NCI-H1694 treated with DMSO at 0.1 percent for 48 hours (cell line): Measurements from ENCODE around the gene SMAD9.
A peak's percentile ranks its signal among the peaks of the same experiment; 100 is the strongest.
"Not testable (repeated sequence)": the region's sequence is repeated elsewhere in the genome, so short reads cannot be mapped to it uniquely, and the experiment has no call there.

Experiments
- DNase-seq: peaks from one replicate; lab custom pipeline; 2025; lab: John Stamatoyannopoulos, UW

Gene SMAD9

DNA sequence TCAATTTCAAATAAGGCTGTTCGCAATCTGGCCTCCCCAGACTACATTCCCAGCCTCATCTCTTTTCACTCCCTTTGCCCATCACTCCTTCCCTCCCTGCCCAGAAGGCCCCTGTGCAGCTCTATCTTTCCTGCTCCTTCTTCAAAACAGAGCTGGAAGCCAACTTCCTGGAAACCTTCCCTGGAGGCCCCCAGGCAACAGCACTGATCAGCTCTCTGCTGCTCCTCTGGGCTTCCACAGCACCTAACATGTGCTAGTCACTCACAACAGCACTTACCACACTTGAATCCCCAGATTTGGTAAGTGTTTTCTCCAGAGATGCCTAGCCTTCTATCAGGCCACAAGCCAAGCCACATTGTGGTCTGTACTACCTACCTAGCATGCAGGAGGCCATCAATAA is 9.5 kb downstream of the SMAD9 start:
- no peak for DNase-seq

DNA sequence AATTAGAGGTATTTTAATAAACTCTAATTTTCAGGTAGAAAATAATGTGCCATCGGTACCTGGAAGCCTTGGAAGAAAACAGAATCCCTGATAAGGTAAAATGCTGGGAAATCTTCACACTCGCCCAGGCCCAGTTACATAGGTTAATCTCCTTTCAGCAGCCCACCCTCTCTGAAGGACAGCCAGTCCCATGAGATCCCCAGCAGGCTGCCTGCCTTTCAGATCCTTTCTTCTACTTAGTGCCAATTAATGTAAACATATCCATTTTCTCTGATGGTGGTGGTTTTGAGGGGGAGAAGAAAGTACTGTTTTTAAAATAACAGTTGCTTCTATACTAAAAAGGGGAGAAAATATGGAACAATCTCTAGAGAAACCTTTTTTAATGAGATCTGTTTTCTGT is 12.2 kb downstream of the SMAD9 start:
- no peak for DNase-seq

DNA sequence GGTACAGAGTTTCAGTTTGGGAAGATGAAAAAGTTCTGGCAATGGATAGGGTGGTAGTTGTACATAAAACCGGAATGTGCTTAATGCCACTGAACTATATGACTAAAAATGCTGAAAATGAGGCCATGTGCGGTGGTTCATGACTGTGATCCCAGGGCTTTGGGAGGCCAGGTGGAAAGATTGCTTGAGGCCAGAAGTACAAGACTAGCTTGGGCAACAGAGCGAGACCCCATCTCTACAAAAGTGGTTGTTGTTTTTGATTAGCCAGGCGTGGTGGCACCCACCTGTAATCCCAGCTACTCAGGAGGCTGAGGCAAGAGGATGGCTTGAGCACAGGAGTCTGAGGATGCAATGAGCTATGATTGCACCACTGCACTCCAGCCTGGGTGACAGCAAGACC is 12.8 kb downstream of the SMAD9 start:
- DNase-seq = no peak

DNA sequence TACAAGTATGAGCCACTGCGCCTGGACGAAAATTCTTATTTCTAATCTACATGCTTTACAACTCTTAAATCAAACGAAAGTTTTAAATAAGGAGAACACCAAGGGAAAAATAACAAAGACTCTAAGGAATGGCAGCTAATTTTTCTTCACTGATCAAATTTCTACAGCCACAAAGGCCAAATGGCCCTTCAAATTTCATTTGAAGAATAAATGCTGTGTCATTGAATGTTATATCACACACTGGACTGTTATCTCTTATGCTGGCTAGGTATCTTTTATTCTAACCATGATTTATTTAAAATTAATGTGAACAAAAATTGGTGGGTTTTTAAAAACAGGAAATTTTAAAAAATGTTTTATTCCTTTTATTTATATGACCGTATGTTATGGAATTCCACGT is 14.1 kb downstream of the SMAD9 start:
- DNase-seq = no peak

DNA sequence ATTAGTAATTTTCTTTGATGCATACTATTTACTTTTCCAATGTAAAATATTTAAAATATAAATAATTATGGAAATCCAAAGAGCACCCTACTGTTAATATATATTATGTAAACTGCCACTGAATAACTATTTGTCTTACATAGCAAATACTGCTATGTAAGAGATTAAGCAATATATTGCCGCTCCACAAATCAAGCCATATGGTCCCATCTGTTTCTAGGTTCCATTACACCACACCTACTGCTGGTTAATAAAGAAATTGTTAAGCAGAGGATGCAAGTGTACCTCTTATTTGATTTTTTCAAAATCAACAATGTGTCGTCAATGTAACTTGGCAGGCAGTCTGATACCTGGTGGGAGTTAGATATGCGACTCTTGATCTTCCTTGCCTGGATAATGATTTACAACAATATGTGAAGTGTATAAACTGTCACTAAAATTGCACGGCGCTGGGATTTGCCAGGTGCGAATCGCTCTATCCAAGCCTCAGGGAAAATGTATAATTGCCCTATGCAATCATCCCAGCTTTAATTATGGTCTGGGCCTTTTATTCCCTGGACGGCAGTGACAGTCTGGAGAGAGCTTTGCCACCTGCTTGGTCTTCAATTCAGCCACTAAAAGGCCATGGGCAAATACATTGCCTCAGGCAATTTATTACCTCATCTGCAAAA is 16.0 kb downstream of the SMAD9 start:
- DNase-seq = peak; percentile 95

DNA sequence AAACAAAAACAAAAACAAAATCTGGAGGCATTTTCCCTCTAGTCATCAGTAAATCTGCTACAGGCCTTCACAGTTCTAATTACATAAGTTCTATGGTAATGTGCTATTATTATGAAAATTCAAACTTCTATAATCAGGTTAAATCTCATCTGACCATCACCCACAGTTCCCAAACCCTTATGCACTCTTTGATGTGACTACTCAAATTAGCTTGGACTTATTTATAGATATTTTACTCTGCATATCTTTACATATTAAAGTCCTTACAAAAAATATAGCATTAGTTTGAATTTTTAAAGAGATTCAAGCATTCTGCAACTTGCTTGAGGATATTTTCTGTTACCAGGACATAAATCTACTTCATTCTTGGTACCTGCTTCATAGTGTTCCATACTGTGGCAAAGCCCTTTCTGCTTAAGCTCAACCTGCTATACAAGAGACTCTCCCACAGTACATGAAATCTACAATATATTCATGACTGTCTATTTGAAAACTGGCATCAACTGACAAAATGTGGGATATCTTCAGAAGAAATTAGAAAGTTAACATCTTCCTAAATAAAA is 22.9 kb downstream of the SMAD9 start:
- DNase-seq = no peak

DNA sequence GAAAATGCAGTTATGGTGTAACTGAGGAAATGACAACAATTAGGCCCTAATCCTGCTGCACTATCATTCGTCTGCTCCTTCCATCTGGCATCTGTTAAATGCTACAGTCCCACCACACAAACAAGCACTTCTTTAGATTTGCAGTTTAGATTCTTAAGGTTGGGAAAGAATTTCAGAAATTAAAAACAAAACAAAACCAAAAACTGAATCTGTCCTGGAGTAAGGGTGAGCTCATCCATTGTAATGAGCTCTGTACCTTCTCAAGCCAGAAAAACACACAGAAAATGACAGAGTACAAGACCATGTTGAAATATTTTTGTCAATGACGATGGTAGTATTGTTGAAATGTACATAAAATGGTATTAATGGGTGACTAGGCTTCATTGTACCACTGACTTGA is 28.3 kb downstream of the SMAD9 start:
- no peak for DNase-seq

DNA sequence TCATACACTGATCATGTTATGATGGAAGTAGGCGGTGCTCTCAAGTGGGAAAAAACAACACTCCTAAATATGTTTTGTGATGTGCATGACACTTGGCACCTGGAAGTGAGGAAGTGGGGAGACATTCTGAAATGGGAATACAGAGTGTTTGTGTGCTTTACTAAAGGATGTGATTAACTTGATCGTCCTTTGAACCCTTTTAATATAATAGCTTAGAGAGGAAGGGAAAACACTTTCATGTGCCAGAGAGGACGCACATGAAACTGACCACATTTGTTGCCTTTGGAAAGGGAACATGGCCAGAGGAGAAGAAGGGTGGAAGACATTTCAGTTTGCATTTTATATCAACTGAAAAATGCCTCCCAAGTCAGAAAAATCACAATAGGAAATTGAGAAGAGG is 31.4 kb downstream of the SMAD9 start:
- no peak for DNase-seq

DNA sequence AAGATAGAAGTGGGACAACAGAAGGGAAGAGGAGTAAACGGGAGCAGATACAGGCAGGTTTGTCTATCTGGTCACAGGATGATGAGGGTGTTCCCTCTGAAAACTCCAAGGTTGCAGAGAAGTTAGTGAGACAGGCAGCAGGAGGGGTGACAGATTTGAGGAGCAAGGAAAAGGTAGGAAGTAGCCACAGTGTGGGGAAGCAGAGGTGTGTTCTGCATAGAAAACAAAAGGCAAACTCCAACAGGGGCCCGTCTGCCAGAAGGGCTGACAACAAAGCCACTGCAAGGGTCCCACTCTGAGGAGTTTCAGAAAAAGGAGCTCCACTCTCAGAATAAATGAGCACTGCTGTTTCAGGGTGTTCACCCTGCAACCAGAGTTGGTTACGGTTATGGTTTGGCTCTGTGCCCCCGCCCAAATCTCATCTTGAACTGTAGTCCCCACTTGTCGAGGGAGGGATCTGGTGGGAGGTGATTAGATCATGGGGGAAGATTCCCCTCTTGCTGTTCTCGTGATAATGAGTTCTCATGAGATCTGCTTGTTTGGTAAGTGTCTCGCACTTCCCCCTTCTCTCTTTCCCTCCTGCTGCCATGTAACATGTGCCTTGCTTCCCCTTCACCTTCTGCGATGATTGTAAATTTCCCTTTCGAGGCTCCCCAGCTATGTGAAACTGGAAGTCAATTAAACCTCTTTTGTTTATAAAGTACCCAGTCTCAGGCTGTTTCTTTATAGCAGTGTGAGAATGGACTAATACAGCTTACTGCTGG is 32.1 kb downstream of the SMAD9 start:
- no peak for DNase-seq

DNA sequence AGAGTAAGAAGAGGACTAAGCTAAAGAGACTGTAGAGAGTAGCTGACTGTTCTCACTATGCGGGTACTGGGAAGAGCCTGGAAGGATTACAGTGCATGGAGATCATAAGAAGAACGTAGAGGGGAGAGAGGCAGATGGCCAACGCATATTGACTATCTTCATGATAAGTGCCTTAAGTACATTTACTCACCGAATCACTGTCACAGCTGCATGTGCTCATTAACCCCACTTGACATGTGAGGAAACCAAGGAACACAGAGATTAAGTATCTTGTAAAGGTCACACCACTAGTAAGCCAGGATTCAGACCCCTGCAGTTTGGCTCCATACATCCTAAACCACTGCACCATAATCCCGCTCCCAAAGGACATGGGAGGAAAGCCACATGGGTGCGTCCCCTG is 34.1 kb downstream of the SMAD9 start:
- DNase-seq = no peak

DNA sequence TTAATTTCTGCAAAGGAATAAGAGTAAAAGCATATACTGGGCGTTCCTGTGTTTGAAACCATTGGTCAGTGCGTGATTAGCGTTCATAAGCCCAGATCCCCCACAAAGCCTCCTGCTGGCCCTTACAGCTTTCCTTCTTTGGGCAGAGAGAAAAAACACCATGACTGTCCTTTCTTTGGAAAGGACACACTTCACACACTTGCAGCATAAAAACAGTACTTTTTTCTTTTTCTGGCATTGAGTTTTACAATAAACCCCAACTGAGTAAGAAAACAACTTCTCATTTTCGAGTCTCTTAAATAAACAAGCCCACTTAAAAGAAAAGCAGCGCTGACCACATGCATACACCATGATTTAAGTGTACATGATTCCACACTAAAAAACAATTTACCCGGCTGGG is 35.8 kb downstream of the SMAD9 start:
- no peak for DNase-seq

DNA sequence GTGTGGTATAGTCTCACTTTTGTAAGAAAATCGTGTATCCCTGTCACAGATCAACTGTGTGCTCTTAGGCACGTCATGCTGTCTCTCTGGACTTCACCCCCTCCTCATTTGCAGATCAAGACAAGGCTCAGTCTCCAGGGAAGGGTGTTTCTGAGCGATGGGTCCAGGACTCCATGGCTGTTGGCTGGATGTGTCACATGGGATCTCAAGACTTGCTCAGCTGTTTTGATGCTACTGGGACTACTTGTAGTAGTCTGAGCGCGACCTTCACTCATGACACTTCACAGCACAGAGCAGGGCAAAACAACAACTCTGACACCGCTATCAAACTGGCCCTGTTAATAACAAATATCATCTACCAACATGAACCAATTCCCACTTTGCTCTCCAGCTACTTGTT is 36.2 kb downstream of the SMAD9 start:
- no peak for DNase-seq

DNA sequence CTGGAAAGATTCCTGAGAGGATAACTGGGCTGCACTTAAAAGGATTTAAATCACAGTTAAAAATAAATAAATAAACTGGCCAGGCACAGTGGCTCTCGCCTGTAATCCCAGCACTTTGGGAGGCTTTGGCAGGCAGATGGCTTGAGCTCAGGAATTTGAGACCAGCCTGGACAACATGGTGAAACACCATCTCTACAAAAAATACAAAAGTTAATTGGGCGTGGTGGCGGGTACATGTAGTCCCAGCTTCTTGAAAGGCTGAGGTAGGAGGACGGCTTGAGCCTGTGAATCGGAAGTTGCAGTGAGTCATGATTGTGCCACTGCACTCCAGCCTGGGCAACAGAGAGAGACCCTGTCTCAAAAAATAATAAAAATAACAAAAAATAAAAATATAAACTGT is 36.6 kb downstream of the SMAD9 start:
- DNase-seq = not testable (repeated sequence)

DNA sequence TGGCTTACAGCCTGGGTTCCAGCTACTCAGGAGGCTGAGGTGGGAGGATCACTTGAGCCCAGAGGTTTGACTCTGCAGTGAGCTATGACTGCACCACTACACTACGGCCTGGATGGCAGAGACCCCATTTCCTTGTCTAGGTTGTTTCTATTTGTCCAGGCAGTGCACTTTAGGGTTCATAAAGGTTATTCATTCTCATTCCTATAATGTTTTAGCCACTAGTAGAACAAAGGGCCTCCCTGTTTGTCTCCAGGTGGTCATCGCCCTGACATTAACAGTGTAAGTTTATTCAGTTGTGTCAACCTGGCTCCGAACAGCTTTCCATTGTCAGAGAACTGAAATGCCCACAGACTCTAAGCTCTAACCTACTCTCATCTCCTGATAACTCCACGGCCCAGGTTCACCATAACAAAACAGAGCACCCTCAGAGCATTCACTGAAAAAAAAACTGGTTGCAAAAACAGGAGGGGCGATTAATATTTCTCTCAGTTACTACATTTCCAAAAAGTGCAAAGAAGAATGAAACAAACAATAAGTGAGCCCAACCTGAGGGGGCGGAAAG is 37.1 kb downstream of the SMAD9 start:
- DNase-seq = no peak

DNA sequence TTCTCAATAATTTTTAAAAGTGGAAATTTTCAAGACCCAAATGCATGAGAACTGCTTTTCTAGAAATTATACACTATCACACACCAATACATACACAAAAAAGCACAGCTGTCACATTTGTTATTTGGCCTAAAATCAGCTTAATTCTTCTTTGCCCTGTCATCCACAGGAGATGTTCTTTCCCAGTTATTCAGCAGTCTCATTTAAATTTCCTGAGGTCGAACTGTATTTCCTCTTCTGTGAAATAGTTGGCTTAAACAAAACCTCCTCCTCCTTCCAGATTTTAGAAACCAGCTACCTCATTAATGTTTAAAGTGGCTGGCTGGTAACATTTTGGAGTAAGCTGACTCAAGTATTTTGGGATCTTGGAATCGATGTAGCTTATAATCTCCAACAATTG is 39.1 kb downstream of the SMAD9 start:
- DNase-seq = no peak

DNA sequence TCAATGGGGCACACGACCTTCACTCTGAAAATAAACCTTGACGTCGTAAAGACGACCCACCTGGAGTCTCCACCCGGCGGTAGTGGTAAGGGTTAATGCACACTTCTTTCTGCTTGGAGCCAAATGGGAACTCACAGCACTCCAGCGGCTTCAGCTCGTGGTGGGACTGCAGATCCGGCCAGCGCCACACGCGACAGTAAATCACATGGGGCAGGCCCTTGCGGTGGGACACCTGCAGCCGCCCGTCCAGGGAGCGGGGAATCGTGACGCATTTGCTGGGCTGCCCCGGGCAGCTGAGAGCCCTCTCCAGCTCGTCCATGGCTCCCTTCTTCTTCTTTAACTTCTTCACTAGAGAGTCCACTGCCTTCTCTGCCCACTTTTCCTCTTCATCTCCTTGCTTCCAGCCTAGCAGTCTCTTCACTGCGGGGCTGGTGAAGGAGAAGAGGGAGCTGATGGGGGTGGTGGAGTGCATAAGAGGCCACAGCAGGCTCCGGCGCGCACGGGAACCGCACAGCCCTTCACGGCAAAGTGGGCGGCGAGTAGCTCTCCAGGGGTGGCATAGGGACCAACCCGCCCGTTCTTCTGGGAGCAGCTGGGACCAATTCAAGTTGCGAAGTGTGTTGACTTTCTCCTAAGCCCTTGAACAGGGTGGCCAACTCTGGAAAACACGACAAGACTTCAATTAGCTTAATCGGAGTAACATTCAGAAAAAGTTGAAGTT is 40.7 kb downstream of the SMAD9 start:
- DNase-seq = no peak

DNA sequence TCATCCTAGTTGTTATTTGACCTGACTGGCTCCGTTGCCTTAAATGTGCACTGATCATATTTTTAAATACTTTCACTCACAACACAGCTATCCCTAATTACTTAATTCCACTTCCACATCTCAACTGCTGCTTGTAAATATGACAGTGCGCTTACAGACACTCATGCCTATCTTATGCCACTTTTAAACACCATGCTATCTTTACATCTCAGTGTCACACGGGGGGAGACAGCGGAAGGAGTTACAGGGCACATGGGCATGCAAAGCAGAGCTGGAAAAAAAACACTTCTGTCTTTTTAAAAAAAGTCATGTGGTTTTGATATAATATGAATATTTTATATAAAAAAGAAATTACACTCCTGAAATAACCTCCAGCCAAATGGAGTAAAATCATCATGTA is 44.1 kb downstream of the SMAD9 start:
- no peak for DNase-seq

DNA sequence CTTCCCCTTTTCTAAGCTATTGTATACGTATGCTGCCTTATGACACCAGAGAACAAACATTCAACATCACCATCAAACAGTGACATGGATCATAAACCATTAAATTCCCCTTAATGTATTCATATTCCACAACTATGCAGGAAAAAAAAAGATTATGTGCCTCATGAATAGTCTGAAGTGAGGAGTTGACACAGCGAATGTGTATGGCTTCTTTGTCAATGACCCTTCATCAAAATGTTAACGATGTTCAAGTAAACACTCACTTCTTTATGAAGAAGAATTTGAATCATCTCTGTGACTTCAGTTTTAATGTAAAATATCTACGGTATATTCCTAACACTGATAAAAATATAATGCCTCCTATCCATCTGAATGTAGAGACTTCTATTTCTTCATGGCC is 44.6 kb downstream of the SMAD9 start:
- no peak for DNase-seq

DNA sequence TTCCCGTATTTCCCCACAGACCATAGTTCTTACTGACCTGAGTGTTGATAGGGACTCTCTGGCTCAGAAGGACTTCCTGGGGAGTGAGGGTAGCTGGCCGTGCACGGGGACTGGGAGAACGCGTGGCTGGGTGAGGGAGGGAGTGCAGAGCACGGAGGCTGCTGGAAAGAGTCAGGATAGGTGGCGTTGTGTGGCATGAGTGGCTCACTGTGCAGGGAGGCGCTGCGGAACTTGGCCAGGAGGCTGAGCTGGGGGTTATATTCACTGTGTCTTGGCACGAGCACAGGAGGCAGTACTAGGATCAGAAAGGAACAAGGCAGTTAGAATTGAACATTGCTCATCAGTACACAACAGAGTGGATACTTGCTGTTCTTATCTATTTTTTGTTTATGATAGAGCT is 47.4 kb downstream of the SMAD9 start:
- peak; percentile 4 for DNase-seq

DNA sequence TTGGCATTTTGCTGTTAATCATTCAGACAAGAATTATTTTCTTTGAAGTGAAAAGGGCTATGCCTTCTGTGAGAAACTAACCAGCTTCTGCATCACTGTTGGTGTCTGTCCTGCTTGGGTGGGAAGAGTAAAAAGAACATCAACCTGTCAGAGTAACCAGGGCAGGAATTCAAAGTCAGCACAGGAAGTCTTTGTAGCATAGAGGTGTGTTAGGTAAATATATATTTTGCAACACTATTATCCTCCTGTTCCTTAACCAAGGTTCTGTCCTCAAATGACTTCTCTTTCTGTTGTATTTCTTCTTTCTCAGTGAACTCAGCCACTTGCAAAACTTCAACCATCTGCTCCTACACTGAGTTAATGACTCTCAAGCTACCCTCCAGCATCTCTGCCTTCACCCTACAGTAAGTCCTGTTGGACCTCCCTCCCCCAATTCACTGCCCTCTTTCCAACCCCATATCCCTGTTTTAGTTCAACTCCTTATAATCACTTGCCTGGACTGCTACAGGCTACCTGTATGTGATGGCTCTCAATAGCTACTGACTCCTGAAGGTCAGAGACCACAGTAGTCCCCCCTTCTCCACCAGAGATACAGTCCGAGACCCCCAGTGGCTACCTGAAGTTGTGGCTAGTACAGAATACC is 49.9 kb downstream of the SMAD9 start:
- DNase-seq = no peak

DNA sequence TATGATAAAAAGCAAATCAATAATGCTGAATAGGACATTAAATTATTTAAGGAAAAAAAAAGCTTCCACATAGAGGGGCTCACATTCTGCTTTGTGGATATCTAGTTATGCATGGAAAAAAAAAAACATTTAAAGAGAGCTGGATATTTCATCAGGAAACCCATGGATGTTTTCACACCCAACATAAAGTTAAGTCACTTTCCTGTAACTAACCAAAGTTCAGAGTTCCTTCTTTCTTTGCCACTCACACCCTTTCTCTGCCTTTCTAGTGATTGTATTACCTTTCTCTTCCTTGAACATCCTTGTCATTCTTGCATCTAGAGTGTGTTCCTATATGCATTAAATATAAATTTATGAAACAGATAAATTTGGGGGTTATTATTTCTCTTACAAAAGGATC is 53.8 kb downstream of the SMAD9 start:
- DNase-seq = no peak

DNA sequence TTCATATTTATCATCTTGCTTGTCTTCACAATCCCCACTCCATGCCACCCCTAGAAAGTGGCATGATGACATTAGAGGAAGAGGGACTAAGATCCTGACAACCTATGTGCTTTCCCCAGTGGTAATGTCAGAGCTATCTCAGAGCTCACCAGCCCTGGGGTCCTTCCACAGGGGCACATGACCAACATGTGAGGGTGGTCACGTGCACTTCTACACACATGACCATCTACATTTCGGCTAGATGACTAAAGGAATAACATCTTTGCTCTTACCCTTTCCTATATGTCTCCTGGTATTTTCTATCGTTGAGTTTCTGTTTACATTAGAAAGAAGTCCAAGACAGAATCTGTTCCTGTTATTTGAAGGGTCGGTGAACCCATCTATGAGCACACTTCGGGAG is 54.8 kb downstream of the SMAD9 start:
- DNase-seq = no peak
